ENCODE data around the gene KHNYN.

The KHNYN gene

GRCh38 chr14:24399999-24400718 lies 29.6 kb upstream of the KHNYN start:
- no peak for DNase-seq

GRCh38 chr14:24401810-24402702 lies 27.7 kb upstream of the KHNYN start:
- DNase-seq: no peak

- DNase-seq: no peak
Measured at GRCh38 chr14:24403294-24403998, 26.3 kb upstream of the KHNYN start.

- no peak for DNase-seq
Measured at GRCh38 chr14:24404814-24405213, 24.9 kb upstream of the KHNYN start.

DNA sequence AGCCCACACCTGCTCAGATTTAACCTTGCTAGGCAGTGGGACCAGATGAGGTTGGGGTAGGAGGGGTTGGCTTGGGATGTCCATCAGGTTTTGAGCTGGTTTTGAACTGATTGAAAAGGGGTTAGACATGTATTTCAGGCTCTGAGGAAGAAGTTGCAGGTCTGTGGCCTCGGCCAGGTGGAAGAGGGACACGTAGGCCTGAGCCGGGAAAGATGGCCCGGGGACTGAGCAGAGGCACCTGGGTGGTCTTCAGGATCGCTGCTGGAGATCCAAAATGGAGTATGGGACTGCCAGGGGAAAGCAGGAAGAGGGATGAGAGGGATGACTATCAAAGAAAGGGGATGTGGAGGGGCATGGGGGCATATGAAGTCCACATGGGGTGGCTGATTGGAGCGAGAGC lies 23.3 kb upstream of the KHNYN start:
- DNase-seq: no peak

DNA sequence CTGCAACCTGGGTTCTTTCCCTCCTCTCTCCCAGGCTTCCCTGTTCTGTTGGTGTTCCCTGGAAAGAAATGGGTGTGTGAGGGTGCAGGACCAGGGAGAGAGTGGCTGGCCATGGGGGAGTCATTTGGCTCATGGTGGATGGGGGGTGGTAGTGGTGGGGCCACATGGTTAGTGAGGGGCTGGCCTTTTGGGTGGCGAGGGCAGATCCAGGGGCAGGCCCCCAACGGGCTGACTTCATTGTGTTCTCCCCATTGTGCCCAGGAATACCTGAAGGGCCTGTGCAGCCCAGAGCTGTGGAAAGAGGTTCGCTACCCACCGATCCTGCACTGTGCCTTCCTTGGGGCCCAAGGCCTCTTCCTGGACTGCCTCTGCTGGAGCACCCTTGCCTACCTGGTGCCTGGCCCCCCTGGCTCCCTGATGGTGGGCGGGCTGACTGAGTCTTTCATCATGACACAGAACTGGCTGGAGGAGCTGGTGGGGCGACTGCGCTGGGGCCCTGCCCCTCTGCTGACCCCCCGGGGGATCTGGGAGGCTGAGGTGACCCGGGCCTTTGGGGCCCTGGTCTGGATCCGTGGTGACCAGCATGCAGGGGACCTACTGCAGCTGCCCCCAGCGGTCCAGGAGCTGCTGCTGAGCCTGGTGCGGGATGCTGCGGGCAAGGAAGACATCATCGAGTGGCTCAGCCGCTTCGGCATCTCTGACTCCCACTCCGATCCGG lies 22.0 kb upstream of the KHNYN start:
- no peak for DNase-seq

- peak in 2 of 51 donors; percentile 20 to 27 for DNase-seq
Measured at GRCh38 chr14:24408764-24409163, 21.0 kb upstream of the KHNYN start.

- DNase-seq: no peak
Measured at GRCh38 chr14:24409192-24409591, 20.6 kb upstream of the KHNYN start.

- no peak for DNase-seq
Measured at GRCh38 chr14:24409956-24410355, 19.8 kb upstream of the KHNYN start.

- DNase-seq: peak in 1 of 51 donors; percentile 5
Measured at GRCh38 chr14:24411443-24412389, 18.0 kb upstream of the KHNYN start.

- no peak for DNase-seq
Measured at GRCh38 chr14:24414077-24414476, 15.7 kb upstream of the KHNYN start.

DNA sequence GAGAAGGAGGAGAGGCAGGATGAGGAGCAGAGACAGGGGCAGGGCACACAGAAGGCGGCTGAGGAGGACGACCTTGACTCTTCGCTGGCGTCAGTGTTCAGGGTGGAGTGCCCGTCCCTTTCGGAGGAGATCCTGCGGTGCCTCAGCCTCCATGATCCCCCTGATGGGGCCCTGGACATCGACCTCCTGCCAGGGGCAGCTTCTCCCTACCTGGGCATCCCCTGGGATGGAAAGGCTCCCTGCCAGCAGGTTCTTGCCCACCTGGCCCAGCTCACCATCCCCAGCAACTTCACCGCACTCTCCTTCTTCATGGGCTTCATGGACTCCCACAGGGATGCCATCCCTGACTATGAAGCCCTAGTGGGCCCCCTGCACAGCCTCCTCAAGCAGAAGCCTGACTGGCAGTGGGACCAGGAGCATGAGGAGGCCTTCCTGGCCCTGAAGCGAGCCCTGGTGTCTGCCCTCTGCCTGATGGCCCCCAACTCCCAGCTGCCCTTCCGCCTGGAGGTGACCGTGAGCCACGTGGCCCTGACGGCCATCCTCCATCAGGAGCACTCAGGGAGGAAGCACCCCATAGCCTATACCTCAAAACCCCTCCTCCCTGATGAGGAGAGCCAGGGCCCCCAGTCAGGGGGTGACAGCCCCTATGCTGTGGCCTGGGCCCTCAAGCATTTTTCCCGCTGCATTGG lies 14.9 kb upstream of the KHNYN start:
- no peak for DNase-seq

DNA sequence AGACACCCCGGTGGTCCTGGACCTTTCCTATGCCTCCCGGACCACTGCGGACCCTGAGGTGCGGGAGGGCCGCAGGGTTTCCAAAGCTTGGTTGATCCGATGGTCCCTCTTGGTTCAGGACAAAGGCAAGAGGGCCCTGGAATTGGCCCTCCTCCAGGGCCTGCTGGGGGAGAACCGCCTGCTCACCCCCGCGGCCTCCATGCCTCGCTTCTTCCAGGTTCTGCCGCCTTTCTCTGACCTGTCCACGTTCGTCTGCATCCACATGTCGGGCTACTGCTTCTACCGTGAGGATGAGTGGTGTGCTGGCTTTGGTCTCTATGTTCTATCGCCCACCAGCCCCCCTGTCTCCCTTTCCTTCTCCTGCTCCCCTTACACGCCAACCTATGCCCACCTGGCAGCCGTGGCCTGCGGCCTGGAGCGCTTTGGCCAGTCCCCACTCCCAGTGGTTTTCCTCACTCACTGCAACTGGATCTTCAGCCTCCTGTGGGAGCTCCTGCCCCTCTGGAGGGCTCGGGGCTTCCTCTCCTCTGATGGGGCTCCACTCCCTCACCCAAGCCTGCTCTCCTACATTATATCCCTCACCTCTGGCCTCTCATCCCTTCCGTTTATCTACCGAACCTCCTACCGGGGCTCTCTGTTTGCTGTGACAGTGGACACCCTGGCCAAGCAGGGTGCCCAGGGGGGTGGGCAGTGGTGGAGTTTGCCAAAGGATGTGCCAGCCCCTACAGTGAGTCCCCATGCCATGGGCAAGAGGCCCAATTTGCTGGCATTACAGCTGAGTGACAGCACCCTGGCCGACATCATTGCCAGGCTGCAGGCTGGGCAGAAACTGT lies 14.1 kb upstream of the KHNYN start:
- DNase-seq: no peak

GRCh38 chr14:24416254-24416931 lies 13.4 kb upstream of the KHNYN start:
- no peak for DNase-seq

- DNase-seq: no peak
Measured at GRCh38 chr14:24416932-24417619, 12.7 kb upstream of the KHNYN start.

DNA sequence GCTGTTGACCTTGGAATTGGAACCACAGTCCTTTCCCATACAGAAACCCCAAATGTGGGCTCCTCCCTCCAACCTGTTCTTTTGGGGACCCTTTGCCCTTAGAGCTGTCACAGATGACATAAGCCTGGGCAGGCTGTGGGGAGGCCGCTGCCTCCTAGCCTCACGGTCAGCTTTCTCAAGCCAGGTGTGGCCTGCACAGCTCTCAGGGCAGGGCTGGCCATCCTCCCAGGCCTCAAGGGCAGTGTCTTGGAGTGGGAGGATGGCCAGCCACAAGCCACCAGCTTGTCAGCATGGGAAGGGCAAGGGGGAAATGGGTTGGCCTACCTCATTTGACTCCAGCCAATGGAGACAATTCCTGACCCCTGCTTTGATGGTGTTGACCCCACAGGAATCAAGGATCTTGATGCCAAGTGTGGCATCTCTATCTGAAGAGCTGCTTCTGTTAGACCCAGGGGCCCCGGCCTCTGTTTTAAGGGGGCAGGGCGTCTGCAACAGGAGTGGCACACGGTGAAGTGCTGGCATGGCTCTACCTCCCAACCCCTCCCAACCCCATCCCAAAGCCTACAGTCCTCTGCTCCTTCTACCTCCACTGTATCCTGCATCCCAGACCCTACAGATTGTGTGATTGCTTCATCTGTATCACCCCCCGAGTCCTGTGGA lies 11.8 kb upstream of the KHNYN start:
- no peak for DNase-seq

- DNase-seq: no peak
Measured at GRCh38 chr14:24418492-24418873, 11.3 kb upstream of the KHNYN start.
